Stimulated activated CD8-positive, alpha-beta memory T cell treated with anti-CD3 and anti-CD28 coated beads, Interleukin-12 subunit alpha, Interleukin-12 subunit beta, amount 100 ng/mL, for 4 hours (primary cell): ENCODE measurements around the gene PLD3.

ENCODE experiments used
- DNase-seq: peaks from one replicate; pipeline ENCODE4 v3.0.0-alpha.2; 2020; ENCODE audit warnings: low read depth

The PLD3 gene, protein sequence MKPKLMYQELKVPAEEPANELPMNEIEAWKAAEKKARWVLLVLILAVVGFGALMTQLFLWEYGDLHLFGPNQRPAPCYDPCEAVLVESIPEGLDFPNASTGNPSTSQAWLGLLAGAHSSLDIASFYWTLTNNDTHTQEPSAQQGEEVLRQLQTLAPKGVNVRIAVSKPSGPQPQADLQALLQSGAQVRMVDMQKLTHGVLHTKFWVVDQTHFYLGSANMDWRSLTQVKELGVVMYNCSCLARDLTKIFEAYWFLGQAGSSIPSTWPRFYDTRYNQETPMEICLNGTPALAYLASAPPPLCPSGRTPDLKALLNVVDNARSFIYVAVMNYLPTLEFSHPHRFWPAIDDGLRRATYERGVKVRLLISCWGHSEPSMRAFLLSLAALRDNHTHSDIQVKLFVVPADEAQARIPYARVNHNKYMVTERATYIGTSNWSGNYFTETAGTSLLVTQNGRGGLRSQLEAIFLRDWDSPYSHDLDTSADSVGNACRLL

DNA sequence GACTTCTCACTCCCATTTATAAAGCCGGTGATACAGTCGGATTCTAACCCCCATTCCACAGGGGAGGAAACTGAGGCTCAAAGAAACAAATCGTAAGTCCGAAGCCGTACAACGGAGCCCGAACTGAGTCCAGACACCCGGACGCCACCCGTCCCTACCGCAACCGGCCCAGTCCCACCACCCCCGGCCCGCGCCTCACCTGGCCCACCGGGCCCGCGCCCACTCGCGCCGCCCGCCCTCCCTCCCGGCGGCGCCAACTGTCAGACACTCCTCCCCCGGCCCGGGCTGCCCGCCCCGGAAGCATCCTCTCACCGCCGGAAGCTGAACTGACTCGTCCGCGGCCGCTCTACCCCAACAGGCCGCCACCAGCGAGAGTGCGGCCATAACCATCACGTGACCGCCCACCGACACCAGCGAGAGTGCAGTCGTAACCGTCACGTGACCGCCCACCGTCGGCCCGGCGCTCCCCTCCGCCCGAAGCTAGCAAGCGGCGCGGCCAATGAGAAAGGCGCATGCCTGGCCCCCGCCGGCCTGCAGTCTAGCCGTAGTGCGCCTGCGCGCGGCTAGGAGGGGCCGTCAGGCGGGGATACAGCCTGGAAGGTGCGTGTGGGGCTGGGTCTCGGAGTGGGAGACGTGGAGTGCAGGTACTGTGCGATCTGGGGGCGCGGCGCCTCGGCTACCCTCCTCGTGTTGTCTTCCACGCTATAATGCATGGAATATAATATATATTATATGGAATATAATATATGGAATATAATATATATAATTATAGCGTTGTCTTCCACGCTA is at the start of gene PLD3, which contains the start of gene C19orf47:
Gene PLD3 (plus strand): TSS at position 571 of the 789 bp plus-strand sequence. CDS start 17,789 bp downstream, outside the sequence.
Gene C19orf47 (minus strand): TSS at position 273 of the 789 bp plus-strand sequence. CDS start 6,540 bp downstream, outside the sequence.
- DNase-seq: peak; percentile 98

DNA sequence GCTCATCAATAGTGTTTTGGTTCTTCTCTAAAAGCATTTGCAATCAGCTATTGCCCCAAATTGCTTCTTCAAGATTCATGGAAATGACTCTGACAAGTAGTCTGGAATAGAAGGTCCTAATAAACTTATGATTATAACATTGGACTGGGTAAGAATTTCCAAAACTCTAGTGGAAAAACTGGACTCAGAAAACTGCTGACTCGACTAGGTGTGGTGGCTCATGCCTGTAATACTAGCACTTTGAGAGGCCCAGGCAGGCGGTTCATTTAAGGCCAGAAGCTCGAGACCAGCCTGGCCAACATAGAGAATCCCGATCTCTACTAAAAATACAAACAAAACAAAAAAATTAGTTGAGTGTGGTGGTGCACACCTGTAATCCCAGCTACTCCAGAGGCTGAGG is 47.8 kb upstream of the PLD3 start:
- DNase-seq: no peak

DNA sequence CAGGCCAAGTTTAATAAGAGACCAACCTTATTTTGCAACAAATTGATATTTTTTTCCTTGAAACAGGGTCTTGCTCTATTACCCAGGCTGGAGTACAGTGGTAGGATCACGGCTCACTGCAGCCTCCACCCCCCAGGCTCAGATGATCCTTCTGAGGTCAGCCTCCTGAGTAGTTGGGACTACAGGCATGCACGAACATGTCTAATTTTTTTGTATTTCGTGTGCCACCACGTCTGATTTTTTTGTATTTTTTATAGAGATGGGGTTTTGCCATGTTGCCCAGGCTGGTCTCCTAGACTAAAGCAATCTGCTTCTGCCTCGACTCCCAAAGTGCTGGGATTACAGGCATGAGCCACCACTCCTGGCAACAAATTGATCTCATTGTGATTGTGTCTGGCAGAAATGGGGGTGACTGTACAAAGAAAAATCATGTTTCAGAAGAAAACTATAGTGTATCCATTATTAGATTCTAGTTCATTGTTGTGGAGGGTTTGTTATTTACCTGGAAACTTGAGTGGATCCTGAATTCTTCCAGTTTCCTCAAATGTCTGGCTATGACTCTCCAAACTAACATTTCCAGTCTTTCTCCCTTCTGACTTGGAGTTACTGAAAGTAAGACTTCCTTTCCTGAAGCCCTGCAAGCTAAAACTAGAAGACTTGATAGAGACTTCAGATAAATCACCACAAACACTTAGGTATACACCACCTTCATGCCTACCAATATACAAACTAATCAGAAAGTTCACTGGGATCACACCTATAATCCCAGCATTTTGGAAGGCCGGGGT is 46.1 kb upstream of the PLD3 start:
- no peak for DNase-seq

DNA sequence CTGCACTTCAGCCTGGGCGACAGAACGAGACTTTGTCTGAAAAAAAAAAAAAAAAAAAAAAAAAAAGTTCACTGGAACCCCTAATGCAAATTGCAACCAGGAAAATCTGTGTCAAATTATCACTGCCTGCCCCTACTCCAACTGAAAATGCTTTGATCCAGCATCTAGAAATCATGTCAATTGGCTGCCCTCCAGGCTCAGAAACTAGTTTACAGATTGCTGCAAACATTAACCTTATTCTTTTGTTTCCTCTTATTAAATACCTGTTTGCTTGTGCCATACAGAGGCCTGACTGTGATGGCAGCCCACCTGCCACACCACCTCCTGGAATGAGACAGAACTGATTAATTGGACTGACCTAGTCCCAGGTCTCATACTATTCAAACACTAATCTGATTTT is 44.7 kb upstream of the PLD3 start:
- DNase-seq: no peak

DNA sequence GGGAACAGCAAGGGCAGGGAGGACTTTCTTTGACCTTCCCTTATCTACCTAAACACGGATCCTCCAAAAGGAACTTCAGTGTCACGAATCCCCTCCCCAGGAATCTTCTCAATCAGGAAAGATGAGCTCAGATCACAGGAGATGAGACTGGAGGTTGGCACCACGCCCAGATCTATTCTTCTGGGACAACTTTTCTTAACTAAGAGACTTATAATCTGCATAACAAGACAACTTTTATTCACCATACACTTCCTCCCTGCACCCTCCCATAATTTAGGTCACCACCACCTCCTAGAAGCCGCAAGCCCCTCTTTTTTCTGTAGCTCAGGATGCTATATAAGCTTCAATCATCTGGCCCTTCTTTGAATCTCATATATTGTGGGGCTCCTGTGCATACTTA is 44.2 kb upstream of the PLD3 start:
- no peak for DNase-seq

DNA sequence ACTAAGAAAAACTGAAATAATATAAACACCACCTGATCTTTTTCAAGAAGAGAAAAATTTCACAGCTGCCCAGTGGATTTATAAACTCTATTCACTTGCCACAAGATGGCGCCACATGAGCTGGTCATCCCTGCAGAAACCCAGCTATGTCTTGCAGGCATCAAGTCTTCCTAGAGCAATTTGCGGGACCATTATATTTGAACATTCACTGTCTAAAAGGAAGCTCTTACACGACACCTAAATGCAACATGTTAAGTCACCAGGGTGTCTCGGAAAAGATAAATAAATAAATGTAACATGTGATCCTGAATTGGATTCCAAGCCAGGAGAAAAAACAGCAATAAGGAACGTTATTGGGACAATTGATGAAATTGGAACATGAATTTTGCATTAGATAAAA is 43.1 kb upstream of the PLD3 start:
- DNase-seq: peak; percentile 36

DNA sequence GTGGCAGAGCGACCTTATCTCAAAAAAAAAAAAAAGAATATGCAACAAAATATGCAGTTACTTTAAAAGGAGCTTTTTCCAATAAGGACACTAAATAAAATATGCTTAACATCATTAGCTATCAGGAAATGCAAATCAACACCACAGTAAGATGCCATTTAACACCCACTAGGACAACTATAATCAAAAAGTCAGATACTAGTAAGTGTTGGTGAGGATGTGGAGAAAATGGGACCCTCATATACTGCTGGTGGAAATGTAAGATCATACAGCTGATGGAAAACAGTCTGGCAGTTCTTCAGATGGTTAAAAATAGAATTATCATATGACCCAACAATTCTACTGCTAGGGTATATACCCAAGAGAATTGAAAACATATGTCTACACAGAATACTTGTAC is 38.8 kb upstream of the PLD3 start:
- DNase-seq: no peak

DNA sequence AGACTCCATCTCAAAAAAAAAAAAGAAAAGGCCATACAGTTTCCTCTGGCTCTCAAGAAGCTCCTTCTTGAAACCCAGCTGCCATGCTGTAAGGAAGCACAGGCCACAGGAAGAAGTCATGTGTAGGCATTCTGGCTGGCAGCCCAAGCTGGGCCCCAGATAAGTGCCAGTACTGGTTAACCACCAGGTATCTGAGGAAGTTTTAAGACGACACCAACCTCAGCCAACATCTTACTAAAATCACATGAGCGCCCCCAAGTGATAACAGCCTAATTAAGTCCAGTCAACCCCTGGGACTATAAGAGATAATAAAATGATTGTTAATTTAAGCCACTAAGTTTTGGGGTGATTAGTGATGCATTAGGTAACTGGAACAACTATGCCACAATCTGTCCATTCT is 36.0 kb upstream of the PLD3 start:
- DNase-seq: no peak

DNA sequence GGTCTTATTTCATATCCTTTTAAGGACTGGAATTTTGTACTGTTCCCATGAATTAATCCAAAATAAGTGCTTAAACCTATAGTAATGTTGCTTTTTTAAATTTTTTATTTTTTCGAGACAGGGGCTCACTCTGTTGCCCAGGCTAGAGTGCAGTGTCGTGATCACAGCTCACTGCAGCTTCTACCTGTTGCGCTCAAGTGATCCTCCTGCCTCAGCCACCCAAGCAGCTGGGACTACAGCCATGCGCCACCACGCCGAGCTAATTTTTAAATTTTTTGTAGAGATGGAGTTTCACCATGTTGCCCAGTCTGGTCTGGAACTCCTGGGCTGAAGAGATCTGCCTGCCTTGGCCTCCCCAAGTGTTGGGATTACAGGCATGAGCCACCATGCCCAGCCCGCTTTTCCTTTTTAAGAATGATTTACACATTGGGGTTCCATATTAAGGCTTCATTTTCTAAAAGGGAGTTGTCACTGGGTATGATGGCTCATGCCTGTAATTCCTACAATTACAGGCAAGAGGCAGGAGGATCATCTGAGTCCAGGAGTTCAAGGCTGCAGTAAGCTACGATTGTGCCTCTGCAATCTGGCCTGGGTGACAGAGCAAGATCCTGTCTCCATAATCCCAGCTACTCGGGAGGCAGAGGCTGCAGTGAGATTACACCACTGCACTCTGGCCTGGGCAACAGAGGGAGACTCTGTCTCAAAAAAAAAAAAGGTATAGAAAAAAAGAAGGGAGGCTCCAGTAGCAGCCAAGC is 35.1 kb upstream of the PLD3 start:
- no peak for DNase-seq

DNA sequence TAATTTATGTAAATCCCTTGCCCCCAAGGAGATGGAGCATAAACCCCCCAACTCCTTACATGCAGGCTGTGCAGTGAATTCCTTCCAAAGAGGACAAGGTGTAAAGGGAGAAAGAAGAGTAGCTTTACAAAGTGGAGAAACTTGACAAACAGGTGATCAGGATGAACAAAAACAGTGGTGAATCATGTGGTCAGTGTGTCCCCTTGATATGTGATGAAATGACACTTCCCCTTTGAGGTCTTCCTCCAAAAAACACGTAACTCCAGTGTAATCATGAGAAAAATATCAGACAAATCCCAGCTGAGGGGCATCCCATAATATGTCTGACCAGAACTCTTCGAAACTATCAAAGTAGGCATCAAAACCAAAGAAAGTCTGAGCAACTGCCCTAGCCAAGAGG is 33.8 kb upstream of the PLD3 start:
- DNase-seq: no peak

DNA sequence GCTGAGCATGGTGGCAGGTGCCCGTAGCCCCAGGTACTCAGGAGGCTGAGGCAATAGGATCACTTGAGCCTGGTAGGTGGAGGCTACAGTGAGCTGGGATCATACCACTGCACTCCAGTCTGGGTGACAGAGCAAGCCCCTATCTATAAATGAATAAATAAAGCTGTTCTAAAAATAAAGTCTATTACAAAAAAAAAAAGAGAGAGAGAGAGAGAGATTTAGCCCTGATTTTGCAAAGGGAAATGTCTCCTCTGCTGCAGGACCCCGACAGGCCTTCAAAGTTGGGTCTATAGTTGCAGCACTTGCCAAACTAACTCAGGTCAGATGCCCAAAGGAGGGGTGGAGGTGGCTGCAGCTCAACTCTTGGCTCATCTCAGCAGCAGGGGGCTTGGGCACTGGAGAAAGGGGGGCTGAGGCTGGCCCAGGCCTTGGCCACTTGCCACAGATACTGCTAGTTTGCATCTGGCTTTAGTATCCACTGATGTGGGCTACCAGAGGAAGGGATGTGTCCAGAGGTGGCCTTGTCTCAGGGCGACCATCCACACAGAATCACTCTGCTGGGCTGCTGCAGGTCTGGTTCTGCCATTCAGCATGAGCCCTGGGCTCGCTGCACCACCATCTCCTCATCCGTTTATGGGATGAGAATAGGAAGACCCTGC is 32.6 kb upstream of the PLD3 start:
- no peak for DNase-seq

DNA sequence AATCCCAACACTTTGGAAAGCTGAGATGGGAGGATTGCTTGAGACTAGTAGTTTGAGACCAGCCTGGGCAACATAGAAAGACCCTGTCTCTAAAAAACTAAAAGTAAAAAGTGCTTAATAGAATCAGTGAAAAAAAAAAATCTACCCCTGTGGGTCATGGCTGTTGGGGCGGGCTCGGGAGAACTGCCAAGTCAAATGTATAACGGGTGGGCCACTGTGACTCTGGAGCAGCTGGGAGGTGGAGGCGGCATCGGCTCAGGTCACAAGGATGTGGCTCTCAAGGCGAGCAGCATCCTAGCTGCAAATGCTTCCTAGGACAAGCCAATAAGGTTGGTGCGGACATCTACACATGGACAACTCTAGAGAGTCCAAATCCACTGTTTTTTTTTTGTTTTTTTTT is 31.2 kb upstream of the PLD3 start:
- DNase-seq: no peak

DNA sequence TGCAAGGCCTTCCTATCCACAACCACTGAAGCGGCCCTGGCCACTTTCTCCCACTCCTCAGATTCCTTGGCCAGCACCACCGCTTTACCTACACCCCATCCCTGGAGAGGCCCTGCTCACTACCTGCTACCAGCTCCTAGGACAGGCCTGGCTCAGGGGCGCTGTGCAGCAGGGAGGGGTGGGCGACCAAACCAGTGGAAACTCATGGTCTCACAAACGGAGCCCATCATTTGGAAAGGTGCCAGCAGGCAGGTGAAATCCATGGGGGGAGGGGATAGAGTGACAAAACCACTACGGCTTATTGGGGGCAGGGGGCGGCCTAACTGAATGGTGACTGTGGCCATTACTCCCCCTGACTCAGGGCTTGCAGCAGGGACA is 27.9 kb upstream of the PLD3 start:
- DNase-seq: no peak

DNA sequence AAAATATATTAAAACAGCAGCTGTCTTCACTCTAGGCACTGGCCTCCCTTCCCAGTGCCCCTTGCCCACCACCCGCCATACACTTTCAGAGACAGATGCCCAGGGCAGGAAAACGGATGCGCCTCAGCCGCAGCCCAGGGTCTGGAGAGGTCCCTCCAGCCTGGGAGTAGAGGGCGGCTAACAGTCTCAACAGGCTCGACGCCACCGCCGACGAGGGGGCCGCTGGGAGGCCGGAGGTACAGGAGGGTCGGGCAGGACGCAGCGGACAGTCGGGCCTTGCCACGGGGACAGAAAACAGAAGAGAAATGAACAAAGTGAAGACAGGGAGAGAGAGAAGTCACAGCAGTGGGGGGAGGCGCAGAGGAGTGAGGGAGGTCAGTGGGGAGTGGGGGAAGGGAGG is 27.4 kb upstream of the PLD3 start:
- DNase-seq: no peak

DNA sequence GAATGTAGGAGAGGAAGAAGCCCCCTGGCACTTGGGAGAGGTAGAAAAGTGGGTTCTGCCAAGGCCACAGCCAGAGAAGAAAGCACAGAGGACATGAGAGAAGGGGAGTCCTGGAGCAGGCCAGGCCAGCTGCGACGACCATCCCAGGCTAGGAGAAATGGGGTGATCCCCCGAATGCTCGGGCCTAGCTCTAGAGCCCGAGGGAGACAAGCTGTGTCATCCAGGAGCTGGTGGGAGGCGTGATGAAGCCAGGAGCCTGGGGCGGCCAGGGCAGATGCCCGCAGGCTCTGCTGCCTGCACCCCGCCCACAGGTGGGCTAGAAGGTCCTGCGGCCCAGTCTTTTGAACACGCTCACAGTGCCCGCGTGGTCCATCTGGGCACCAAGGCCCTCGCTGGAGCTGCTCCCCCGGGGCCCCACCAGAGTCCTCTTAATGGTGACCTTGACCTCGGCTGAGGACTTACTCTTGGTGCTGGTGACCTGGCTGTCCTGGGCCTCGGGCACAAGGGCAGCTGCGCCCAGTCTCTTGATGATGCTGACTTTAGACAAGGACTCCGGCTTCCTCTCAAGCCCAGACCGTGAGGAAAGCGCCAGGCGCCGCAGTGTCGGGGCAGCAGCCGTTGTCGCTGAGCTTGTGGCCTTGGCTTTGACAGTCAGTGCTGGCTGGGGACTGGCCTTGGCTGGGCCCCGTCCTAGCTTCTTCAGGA is 26.8 kb upstream of the PLD3 start:
- no peak for DNase-seq

DNA sequence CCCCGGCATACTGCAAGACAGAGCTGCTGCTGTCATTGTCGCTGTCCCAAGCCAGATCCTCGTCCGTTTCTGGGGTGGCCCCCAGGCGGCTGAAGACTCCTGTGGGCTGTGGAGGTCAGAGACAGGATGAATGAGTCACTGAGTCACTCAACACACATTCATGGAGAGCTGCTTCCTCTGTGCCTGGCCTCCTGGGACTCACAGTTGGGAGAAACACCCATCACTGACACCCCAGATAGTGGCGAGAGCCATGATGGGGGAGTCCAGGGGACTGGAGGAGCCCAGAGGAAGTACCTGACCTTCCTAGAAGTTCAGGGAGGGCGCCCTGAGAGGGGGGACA is 26.3 kb upstream of the PLD3 start:
- DNase-seq: no peak

DNA sequence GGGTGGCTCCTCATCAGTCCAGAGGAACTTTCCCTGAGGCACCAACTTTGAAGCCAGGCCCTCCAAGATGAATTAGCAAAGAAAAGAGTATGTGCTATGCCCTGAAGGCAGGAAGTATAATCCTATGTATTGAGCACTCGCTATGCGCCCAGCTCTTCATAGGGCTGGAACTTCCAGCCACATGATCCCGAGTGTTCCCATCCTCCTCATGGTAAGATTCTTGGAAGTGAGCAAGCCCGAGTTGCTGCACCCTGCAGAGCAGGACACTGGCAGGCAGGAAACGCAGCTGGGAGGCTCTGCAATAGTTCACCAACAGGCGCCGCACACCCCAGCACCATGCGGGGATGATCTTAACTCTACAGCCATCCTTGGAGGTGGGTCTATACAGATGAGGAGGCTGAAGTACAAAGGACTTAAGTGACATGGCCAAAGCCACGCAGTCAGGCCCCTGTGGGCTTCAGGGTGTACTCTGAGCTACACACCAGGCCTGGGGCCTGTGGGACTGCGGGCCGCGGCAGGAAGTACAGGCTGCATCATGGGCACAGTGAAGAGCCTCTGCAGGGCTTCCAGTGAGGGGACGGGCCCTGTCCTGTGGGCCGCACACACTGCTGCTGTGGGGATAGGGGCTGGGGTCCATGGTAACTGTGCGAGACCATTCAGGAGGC is 25.4 kb upstream of the PLD3 start:
- no peak for DNase-seq

DNA sequence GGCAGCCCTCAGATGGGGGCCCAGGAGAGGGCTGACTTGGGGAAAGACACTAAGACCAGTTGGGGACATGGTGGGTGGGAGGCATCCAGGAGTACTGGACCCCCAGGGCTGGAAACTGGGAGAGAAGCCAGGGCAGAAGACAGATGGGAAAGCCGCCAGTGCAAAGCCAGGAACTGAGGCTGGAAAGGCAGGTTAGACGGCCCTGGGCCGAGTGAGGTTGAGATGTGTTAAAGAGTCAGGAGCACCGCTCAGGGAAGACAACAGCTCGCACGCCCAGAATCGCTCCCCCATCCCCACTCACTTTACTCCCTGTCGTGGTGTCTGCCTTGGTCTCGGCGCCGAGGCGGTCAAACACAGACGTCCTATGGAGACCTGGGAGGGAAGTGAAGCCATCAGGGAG is 24.8 kb upstream of the PLD3 start:
- DNase-seq: no peak

DNA sequence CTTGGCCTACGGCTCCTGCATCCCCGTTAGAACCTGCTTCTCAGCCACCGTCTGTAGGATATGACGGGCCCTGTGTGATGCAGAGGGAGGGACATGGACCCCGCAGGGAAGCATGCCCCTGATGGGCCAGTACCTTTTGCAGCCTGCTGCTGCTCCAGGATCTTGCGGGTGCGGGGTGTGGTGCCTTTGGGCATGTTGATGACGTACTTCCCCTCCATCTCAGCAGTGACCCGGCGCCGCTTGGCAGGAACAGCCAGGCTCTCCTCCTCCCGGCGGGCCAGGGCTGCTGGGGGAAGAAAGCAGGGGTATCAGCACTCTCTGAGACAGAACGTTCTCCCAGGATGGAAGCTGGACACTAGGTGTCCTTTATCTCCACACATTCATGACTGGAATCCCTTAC is 22.3 kb upstream of the PLD3 start:
- no peak for DNase-seq

DNA sequence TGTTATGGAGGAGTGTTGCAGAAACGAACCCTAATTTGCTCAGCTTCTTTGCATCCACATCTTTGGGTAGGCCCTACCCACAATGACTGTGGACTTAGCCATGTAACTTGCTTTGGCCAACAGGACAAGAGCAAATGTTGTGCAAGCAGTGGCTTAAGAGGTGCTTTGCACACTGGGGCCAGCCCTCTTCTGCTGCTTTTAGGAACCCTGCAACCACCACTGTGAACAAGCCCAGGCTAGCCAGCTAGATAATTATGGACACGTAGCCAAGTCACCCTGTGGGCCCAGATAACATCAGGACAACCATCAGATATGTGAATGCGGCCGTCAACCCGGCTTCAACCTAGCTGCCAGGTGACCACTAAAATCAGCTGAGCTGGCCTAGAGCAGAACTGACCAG is 17.4 kb upstream of the PLD3 start:
- DNase-seq: no peak
